NB4 (cell line): Measurements from ENCODE around the gene GARNL3.

Source experiments
- CTCF ChIP-seq: IDR thresholded peaks from one replicate; pipeline ENCODE4 v1.5.1; 2012; ENCODE audit warnings: low read depth, low read length
- MAX ChIP-seq: IDR thresholded peaks from 2 replicates; pipeline ENCODE4 v1.6.1; 2011; ENCODE audit warnings: low read depth, low read length
- POLR2A ChIP-seq: IDR thresholded peaks from 2 replicates; pipeline ENCODE4 v1.6.1; 2011; ENCODE audit warnings: mild to moderate bottlenecking; ENCODE audit not compliant: insufficient read length; ENCODE audit errors: extremely low read depth

DNA sequence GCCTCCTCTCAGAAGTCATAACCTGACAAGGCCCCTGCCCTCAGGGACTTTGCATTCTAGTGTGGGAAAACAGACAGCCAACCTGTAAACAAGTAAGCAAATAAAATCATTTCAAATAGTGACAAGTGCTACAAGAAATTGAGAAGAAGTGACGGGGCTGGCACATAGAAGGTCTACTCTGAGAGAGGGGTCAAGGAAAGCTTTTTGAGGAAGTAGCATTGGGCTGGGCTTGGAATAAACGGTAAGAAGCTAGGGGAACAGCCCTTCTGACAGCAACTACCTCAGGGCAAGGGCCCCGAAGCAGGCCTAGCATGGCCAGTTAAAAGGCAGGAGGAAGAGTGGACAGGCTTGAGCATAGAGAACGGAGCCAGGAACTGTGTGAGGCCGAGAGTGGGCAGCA lies 127.6 kb downstream of the GARNL3 start:
- TF ChIP-seq CTCF = no peak
- TF ChIP-seq POLR2A = no peak
- no peak for TF ChIP-seq MAX
